SIG-M5 (cell line): Measurements from ENCODE around the gene CCDC7.
"Not testable (repeated sequence)": the region's sequence is repeated elsewhere in the genome, so short reads cannot be mapped to it uniquely, and the experiment has no call there.

Experiments
- DNase-seq: peaks from one replicate; lab custom pipeline; 2025; lab: John Stamatoyannopoulos, UW

CCDC7 gene

DNA sequence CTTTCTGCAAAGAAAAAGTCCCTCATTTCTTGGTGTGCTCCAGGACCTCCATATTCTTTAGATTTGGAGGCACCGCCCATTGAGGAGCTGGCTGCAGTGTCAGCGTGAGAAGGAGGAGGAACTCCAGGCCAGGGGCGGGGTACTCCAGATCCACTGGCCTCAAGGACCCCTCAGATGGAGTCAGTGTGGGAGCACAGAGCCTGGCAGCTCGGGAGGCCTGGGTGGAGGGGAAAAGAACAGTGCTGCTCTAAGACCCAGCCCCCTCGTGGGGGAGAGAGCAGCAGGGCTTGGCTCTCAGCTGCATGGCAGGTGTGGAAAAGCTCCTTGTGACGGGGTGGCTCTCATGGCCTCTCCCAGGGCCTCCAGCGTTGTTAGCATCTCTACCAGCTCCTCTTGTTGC, 441.5 kb downstream of the CCDC7 start:
- DNase-seq, result no peak

- DNase-seq, result no peak
Observed at GRCh38 chr10:32888161-32888927, 442.4 kb downstream of the CCDC7 start.

GRCh38 chr10:32889631-32890212, 443.8 kb downstream of the CCDC7 start:
- no peak for DNase-seq

DNA sequence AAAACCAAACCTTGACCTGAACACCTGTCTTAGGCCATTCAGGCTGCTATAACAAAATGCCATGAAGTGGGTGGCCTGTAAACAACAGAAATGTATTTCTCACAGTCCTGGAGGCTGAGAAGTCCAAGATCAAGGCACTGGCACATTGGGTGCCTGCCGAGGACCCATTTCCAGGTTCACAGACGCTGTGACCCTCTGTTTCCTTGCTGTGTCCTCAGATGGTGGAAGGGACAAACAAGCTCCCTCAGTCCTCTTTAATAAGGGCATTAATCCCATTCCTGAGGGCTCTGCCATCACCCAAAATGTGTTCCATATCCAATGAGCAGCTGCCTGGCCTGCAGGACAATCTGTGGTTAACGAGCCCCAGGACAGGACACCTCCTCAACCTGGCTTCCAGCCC, 444.5 kb downstream of the CCDC7 start:
- DNase-seq, result no peak

GRCh38 chr10:32891261-32891660, 445.3 kb downstream of the CCDC7 start:
- DNase-seq, result no peak

DNA sequence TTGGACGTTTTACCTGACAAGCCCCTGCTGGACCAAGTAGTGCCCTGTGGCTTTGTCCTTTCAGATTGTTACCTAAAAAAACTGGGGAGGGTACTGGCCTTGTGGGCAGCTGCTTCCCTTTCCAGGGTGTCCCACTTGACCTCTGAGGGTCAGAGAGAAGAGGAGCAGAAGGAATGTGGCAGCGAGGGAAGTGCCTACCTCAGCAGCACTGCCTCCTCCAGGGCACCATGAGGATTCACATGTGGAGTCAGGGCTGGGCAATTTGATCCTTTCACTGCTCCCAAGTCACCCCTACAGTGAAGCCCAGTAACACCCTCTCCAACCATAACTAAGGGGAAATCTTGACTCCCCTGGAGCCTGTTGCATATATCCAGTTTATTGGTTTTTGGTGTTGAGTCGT, 447.5 kb downstream of the CCDC7 start:
- no peak for DNase-seq

DNA sequence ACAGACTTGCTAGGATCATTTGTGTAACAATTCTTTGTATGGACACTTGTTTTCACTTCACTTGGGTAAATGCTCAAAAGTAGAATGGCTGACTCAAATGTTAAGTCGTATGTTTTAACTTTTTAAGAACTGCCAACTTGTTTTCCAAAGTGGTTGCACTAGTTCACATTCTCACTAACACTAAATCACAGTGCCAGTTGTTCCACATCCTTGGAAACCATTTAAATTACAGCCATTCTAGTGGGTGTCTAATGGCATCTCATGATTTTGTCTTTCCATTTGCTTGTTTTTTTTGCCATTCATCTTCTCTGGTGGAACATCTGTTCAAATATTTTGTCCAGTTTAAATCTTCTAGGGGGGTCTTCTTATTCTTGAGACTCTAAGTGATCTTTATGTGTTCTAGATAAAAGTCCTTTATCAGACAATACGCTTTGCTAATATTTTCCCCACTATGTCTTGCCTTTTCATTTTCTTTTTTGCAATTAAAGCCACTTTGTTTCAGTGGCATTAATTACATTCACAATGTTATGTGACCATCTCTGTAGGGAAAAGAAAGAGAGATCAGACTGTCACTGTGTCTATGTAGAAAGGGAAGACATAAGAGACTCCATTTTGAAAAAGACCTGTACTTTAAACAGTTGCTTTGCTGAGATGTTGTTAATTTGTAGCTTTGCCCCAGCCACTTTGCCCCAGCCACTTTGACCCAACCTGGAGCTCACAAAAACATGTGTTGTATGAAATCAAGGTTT, 448.1 kb downstream of the CCDC7 start:
- no peak for DNase-seq

DNA sequence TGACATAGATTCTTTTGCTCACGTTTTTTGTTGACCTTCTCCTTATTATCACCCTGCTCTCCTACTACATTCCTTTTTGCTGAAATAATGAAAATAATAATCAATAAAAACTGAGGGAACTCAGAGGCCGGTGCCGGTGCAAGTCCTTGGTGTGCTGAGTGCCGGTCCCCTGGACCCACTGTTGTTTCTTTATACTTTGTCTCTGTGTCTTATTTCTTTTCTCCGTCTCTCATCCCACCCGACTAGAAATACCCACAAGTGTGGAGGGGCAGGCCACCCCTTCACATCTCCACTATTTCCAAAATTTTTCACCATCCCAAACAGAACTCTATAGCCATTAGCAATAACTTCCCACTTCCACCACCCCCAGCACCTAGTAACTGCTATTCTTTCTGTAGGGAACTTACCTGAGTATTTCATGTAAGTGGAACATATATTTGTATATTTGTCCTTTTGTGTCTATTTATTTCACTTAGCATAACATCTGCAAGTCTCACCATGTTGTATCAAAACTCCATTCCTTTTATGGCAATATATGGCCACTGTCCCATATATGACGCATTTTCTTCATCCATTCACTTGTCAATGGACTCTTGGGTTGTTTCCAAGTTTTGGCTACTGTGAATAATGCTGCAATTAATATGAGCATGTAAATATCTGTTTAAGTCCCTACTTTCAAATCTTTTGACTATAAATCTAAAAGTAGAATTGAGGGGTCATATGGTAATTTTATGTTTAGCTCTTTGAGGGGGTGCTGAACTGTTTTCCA, 449.4 kb downstream of the CCDC7 start:
- not testable (repeated sequence) for DNase-seq

- no peak for DNase-seq
Observed at GRCh38 chr10:32901815-32902214, 455.9 kb downstream of the CCDC7 start.

- no peak for DNase-seq
Observed at GRCh38 chr10:32905466-32905865, 459.5 kb downstream of the CCDC7 start.

DNA sequence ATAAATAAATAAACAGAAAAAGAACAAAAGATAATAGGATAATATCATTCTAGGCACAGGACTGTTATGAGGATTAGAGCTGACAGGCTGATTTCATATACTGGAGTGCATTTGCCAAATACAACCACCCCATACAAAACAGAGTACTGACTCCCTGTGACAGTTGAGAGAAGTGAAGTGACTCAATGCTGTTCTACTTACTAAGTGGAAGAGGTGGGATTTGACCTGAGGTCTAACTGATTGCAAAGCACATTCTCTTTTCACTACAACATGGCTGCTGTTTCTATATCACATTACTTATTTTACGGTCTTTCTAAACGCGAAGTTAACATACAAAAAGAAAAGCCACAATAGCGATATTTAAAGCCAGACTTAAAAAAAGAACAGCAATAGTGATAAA, 460.7 kb downstream of the CCDC7 start:
- no peak for DNase-seq

- no peak for DNase-seq
Observed at GRCh38 chr10:32909456-32909855, 463.5 kb downstream of the CCDC7 start.

- not testable (repeated sequence) for DNase-seq
Observed at GRCh38 chr10:32909970-32910369, 464.0 kb downstream of the CCDC7 start.

DNA sequence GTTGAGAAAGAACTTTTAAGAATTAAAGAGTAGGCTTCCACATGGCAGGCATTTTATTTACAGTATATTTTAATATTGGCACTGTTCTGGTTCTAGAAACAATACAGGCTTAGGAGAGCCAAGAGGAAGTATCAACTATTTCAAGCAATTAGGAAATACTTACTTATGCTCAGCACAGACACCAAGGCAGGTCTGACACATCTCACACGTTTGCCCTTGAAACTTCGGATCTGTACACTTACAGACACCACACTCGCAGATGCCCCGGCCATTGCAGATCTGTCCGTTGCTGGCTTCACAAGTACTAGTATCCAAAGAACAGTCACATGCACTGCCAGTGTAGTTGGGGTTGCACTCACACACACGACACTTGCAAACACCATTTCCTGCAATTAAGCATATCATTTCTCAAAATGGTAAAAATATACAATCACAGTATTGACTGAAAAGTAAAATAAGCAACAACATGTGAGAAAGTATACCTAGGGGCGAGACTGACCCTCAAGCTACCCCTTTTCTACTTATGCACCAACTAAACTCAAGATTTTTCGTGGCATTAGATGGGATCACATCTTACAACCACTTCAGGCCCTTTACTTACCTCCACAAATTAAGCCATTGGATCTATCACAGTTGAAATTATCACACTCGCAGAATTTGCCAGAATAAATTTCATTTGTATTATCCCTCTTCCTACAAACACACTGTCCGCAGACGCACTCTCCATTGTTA, 465.5 kb downstream of the CCDC7 start:
- no peak for DNase-seq

GRCh38 chr10:32917817-32918216, 471.9 kb downstream of the CCDC7 start:
- not testable (repeated sequence) for DNase-seq

GRCh38 chr10:32922170-32922569, 476.2 kb downstream of the CCDC7 start:
- DNase-seq, result no peak

DNA sequence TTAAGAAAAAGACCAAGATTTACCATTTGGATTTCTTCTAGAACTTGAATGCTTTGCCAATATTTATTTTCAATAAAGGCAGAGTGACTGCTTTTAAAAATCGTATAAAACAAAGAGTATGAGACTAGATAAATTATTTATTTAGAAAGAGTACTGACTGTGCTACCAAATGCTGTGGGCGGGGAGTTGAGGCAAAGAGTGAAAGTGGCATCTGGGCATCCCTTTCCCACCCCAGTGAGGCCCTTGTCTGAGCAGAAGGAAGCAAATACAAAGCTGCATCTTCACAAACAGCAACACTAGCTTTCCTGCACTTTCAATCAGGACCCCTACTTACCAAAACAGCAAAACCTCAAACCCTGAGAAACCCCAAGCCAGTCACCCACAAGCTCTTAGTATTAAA, 477.2 kb downstream of the CCDC7 start:
- no peak for DNase-seq

DNA sequence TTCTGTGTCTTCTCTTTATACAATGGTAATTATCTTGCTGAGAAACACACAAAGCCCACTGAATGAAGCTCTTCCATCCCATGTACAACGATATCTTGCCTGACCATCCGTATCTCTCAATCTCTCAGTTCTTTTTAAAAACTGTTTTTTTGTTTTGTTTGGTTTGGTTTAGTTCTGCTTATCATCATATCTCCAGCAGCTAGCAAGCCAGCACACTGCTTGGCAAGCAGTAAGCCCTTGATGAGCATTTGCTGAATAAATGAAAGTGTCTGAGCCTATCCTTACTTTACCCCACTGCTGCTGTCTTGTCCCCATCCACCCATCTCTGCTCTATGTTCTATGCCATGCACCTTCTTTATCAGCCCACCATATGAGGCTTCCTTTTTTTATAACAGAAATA, 477.9 kb downstream of the CCDC7 start:
- DNase-seq, result no peak
